Suppressor macrophage treated with lipopolysaccharide for 4 hours (primary cell): ENCODE measurements around the gene AP1M1.

Experiments used
- DNase-seq: peaks from one replicate; pipeline ENCODE4 v3.0.0-alpha.2; 2020

AP1M1 gene

GRCh38 chr19:16185768-16186123, 12.0 kb upstream of the AP1M1 start:
- peak; percentile 52 for DNase-seq

- no peak for DNase-seq
These were observed 9.2 kb upstream of the AP1M1 start for GRCh38 chr19:16188521-16188920.

GRCh38 chr19:16190198-16190597, 7.5 kb upstream of the AP1M1 start:
- no peak for DNase-seq

GRCh38 chr19:16190736-16191135, 7.0 kb upstream of the AP1M1 start:
- no peak for DNase-seq

- no peak for DNase-seq
These were observed 6.3 kb upstream of the AP1M1 start for GRCh38 chr19:16191216-16191908.

- no peak for DNase-seq
These were observed 4.2 kb upstream of the AP1M1 start for GRCh38 chr19:16193466-16193865.

- DNase-seq, result peak; percentile 23
These were observed 506 bp upstream of the AP1M1 start for GRCh38 chr19:16197188-16197621.

- DNase-seq, result peak; percentile 7
These were observed 600 bp downstream of the AP1M1 start for GRCh38 chr19:16198370-16198651.

- DNase-seq, result no peak
These were observed 1.7 kb downstream of the AP1M1 start for GRCh38 chr19:16199275-16199932.

GRCh38 chr19:16200038-16201010, 2.6 kb downstream of the AP1M1 start:
- DNase-seq, result peak; percentile 26

- no peak for DNase-seq
These were observed 3.3 kb downstream of the AP1M1 start for GRCh38 chr19:16201011-16201391.

- DNase-seq, result no peak
These were observed 4.9 kb downstream of the AP1M1 start for GRCh38 chr19:16202320-16203255.

- no peak for DNase-seq
These were observed 5.7 kb downstream of the AP1M1 start for GRCh38 chr19:16203256-16204004.

- DNase-seq, result no peak
These were observed 6.2 kb downstream of the AP1M1 start for GRCh38 chr19:16204005-16204294.

GRCh38 chr19:16205205-16206045, 7.7 kb downstream of the AP1M1 start:
- no peak for DNase-seq

- no peak for DNase-seq
These were observed 8.4 kb downstream of the AP1M1 start for GRCh38 chr19:16206046-16206605.

- DNase-seq, result no peak
These were observed 8.9 kb downstream of the AP1M1 start for GRCh38 chr19:16206637-16207036.

- DNase-seq, result no peak
These were observed 9.4 kb downstream of the AP1M1 start for GRCh38 chr19:16207063-16207462.

GRCh38 chr19:16207490-16208025, 9.8 kb downstream of the AP1M1 start:
- peak; percentile 7 for DNase-seq

GRCh38 chr19:16208064-16208759, 10.5 kb downstream of the AP1M1 start:
- DNase-seq, result no peak
